GM19395 (cell line): ENCODE measurements around the gene PDE7B.
"Not testable (repeated sequence)": the region's sequence is repeated elsewhere in the genome, so short reads cannot be mapped to it uniquely, and the experiment has no call there.

ENCODE experiments used
- ATAC-seq: cut with Tn5 transposase; IDR thresholded peaks from one replicate; pipeline ENCODE4 v1.9.1; 2021; ENCODE audit warnings: mild to moderate bottlenecking, moderate library complexity; ENCODE audit not compliant: unreplicated experiment

The PDE7B gene

DNA sequence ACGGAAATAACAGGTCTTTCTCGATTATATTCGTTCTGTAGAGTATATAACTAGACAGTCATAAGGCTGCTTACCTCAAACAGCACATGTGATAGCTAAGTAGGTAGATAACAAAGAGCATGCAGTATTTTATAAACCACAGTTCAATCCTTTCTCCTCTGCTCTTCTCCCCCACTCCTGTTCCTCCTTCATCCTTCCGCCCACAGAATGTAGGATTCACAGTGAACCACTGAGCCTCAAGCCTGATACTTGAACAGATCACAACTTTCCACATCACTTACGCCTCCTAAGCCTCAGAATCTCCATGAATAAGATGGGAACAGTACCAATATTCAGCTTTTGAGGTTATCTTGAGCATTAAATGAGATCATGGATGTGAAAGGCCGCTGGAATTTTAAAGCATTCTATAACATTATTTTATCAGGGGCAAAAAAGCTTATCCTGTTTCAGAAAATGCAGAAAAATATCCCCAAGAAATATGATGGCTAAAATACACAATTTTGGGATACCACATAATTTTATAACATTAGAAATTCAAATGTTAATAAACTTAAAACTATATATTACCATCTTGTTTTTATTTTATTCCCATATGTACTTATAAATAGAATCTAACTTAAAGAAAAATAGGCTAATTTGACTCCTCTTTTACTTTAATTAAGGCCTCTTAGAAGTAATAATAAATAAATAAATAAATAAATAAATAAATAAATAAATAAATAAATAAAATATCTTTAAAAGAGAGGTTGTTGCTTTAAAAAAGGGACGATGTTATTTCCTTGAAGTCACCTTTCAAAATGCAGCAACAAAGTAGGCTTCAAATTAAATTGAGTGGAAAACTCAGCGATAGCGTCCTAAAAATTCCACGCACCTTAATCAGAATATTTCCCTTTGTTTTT, 365.3 kb downstream of the PDE7B start:
- ATAC-seq = no peak

DNA sequence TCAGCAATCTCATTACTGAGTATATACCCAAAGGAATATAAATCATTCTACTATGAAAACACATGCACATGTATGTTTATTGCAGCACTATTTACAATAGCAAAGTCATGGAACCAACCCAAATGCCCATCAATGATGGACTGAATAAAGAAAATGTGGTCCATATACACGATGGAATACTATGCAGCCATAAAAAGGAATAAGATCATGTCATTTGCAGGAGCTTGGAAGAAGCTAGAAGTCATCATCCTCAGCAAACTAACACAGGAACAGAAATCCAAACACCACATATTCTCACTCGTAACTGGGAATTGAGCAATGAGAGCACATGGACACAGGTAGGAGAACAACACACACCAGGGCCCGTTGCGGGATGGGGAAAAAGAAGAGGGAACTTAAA, 373.5 kb downstream of the PDE7B start:
- ATAC-seq = not testable (repeated sequence)

GRCh38 chr6:136225496-136225895, 374.0 kb downstream of the PDE7B start:
- ATAC-seq = no peak

GRCh38 chr6:136226027-136226673, 374.6 kb downstream of the PDE7B start:
- ATAC-seq = peak; percentile 89

DNA sequence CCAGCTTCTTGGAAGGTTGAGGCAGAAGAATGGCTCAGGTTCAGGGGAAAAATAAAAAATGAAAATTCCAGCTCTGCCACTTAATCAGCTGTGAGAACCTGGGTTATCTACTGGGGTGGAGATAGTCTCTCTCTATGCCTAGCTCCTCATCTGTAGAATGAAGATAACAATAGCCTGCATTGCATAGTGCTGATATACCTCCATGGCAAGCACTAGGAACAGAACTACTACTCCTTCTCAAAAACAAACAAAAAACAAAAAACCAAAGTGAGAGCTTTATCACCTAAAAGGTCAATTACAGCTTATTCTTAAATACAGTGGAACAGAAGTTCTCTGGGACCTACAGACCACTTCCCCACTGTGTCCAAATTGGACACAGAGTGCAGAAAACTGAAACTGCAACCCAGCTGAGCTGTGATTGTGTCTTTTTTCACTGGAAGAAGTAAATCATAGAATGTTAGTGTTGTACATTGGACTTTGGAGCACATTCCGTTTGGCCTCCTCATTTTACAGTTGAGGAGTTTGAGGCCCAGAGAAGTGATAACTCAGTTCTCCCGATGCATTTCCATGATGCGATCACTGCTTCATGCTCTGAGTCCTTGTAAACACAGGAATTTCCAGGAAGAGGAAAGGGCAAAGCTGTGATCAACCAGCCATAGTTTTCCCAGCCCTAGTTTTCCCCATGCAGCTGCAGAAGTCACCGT, 375.3 kb downstream of the PDE7B start:
- peak; percentile 31 for ATAC-seq

DNA sequence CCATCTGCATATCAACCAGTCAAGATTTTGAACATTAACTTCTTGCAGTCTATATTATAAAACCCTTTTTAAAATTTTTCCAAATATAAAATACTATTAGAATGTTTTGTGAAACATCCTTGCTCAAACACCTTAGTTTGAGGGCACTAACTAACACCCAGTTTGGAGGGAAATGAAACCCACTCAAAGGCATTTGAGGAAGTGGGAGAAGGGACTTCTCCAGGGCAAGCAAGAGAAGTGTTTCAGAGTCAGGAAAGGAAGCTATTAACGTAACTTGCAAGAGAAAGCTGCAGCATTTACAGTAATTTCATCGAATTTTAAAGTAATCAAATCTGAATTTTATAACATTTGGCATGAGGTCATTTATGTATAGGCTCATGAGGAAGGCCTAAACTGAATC, 377.3 kb downstream of the PDE7B start:
- ATAC-seq = no peak

- ATAC-seq = no peak
Observed at GRCh38 chr6:136230219-136230853, 378.8 kb downstream of the PDE7B start.

- ATAC-seq = no peak
Observed at GRCh38 chr6:136232701-136233100, 381.2 kb downstream of the PDE7B start.

DNA sequence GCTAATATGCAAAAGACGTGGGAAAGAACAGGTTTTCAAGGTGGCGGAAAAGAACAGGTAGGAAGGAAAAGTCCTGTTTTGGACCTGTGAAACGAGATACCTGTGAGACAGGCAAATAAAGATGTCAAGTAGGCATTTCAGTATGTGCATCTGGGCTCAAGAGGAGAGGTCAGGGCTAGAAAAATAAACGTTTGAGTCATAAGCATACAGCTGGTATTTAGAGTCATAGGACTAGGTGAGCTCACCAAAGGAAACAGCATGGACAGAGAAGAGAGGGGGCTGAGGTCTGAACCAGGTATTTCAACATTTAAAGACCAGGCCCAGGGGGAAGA, 383.7 kb downstream of the PDE7B start:
- no peak for ATAC-seq

GRCh38 chr6:136236466-136237293, 385.2 kb downstream of the PDE7B start:
- no peak for ATAC-seq

DNA sequence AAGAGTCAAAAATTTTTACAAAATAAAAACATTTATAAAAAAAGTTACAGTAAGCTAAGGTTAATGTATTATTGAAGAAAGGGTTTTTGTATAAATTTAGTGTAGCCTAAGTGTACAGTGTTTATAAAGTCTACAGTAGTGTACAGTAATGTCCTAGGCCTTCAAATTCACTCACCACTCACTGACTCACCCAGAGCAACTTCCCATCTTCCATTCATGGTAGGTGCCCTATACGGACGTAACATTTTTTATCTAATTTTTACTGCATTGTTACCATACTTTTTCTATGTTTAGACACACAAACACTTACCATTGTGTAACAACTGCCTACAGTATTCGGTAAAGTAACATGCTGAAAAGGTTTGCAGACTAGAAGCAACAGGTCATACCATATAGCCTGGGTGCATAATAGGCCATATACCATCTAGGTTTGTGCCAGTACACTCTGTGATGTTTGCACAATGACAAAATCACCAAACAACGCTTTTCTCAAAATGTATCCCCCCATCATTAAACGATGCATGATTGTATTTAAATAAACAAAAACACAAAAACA, 392.6 kb downstream of the PDE7B start:
- ATAC-seq = no peak
